ENCODE results near the gene ATF7.
"Not testable (repeated sequence)": the region's sequence is repeated elsewhere in the genome, so short reads cannot be mapped to it uniquely, and the experiment has no call there.

- not testable (repeated sequence) for TF ChIP-seq CREB5 (CRISPR knock-in tag; IDR thresholded peaks at IDR 0.05; ENCODE audit: low read depth); ARNTL (CRISPR knock-in tag; IDR thresholded peaks at IDR 0.05; ENCODE audit: borderline replicate concordance, low read depth); TOX (CRISPR knock-in tag; IDR thresholded peaks at IDR 0.05; ENCODE audit: borderline replicate concordance); CSDC2 (CRISPR knock-in tag; IDR thresholded peaks at IDR 0.05); TCF4 (CRISPR knock-in tag; IDR thresholded peaks at IDR 0.05; ENCODE audit: borderline replicate concordance); ZFP3 (CRISPR knock-in tag; IDR thresholded peaks at IDR 0.05); PATZ1 (CRISPR knock-in tag; IDR thresholded peaks at IDR 0.05; ENCODE audit: borderline replicate concordance)
Observed at GRCh38 chr12:53606688-53607087, 19.5 kb downstream of the ATF7 start.
